T-helper 1 cell (primary cell): ENCODE measurements around the gene TSKU.
A peak's percentile ranks its signal among the peaks of the same experiment; 100 is the strongest.

Experiments used
- DNase-seq, 5 donors: peaks; one replicate each; pipeline ENCODE4 v3.0.0-alpha.2; 2012 to 2020
- total RNA-seq, 4 donors: gene quantifications; one replicate each; lab custom pipeline; 2026; lab: John Stamatoyannopoulos, UW

Gene TSKU
- total RNA-seq, result 0 reads per million in 4 donors

- no peak for DNase-seq
These were observed at the start of gene TSKU for GRCh38 chr11:76783294-76783895. TSKU (plus strand) TSS chr11:76783356; CDS start chr11:76795617, 12,261 bp downstream.

GRCh38 chr11:76733906-76734305, 49.2 kb upstream of the TSKU start:
- peak in 4 of 5 donors; percentile 16 to 58 (median 32) for DNase-seq

- no peak for DNase-seq
These were observed 48.4 kb upstream of the TSKU start for GRCh38 chr11:76734456-76735420.

GRCh38 chr11:76735841-76736240, 47.3 kb upstream of the TSKU start:
- DNase-seq, result no peak

GRCh38 chr11:76736266-76736665, 46.9 kb upstream of the TSKU start:
- no peak for DNase-seq

- no peak for DNase-seq
These were observed 46.2 kb upstream of the TSKU start for GRCh38 chr11:76736773-76737495.

- DNase-seq, result no peak
These were observed 44.4 kb upstream of the TSKU start for GRCh38 chr11:76738618-76739240.

GRCh38 chr11:76739798-76740197, 43.4 kb upstream of the TSKU start:
- no peak for DNase-seq

GRCh38 chr11:76740772-76741171, 42.4 kb upstream of the TSKU start:
- DNase-seq, result no peak

GRCh38 chr11:76742902-76743301, 40.3 kb upstream of the TSKU start:
- DNase-seq, result no peak

GRCh38 chr11:76744186-76745043, 38.7 kb upstream of the TSKU start:
- DNase-seq, result no peak

GRCh38 chr11:76745044-76745376, 38.1 kb upstream of the TSKU start:
- no peak for DNase-seq

- no peak for DNase-seq
These were observed 37.5 kb upstream of the TSKU start for GRCh38 chr11:76745561-76746207.

- no peak for DNase-seq
These were observed 35.8 kb upstream of the TSKU start for GRCh38 chr11:76747153-76747914.

- DNase-seq, result no peak
These were observed 35.0 kb upstream of the TSKU start for GRCh38 chr11:76747915-76748860.

GRCh38 chr11:76748948-76749347, 34.2 kb upstream of the TSKU start:
- DNase-seq, result no peak

GRCh38 chr11:76750067-76750466, 33.1 kb upstream of the TSKU start:
- DNase-seq, result no peak

- no peak for DNase-seq
These were observed 32.4 kb upstream of the TSKU start for GRCh38 chr11:76750746-76751145.
